ENCODE data around the gene TUBGCP3. TPM values are rescaled to one million over a fixed set of nuclear protein-coding genes. Genes with fewer than 3 reads are reported as not detected.

The TUBGCP3 gene
- total and polyA plus RNA-seq, 12 donors = 12.2 to 34.0 (median 21.5) TPM

- Histone ChIP-seq H3K4me1 (replicated peaks in 1 of 2) (no peaks in the 10 kb centered on the region), H3K27me3 (no peaks in the 10 kb centered on the region), H3K36me3 (replicated peaks in 1 of 2) (peaks cover 0 to 27% of the 10 kb centered on the region in 2 donors), H3K27ac (no peak overlapping the region), H3K4me3 (no peak overlapping the region), H3K9me3 (replicated peaks in 1 of 3) (no peaks in the 10 kb centered on the region)
- 66 to 72% (median 70%) methylated on average over 15 of the region's 15 CpGs for WGBS, 4 donors
- intact Hi-C loops (cut with DNase I) = no loop called here
- TF ChIP-seq CTCF (IDR thresholded peaks at IDR 0.05) (peak; percentile 23 to 51 (median 38)), POLR2A (IDR thresholded peaks at IDR 0.05) (no peak)
- DNase-seq = peak in 6 of 7 donors; percentile 18 to 60 (median 36)
Measured at GRCh38 chr13:112510002-112510780, 77.8 kb downstream of the TUBGCP3 start.

- TF ChIP-seq CTCF (IDR thresholded peaks at IDR 0.05) = no peak
- TF ChIP-seq POLR2A (IDR thresholded peaks at IDR 0.05) = no peak
- H3K4me3 ChIP-seq = no peak overlapping the region
- H3K27ac ChIP-seq = no peak overlapping the region
- H3K27me3 ChIP-seq = no peaks in the 10 kb centered on the region
- H3K4me1 ChIP-seq (replicated peaks in 1 of 2) = no peaks in the 10 kb centered on the region
- peaks cover 0 to 27% of the 10 kb centered on the region in 2 donors for H3K36me3 ChIP-seq (replicated peaks in 1 of 2)
- no peak for DNase-seq
- H3K9me3 ChIP-seq (replicated peaks in 1 of 3) = no peaks in the 10 kb centered on the region
- 86 to 97% (median 95%) methylated on average over 6 of the region's 6 CpGs for WGBS, 4 donors
- intact Hi-C loops (cut with DNase I) = no loop called here
Measured at GRCh38 chr13:112509190-112509589, 78.8 kb downstream of the TUBGCP3 start.

GRCh38 chr13:112506046-112506445, 81.9 kb downstream of the TUBGCP3 start:
- TF ChIP-seq CTCF (IDR thresholded peaks at IDR 0.05) (no peak), POLR2A (IDR thresholded peaks at IDR 0.05) (no peak)
- Histone ChIP-seq H3K36me3 (replicated peaks in 1 of 2) (peaks cover 0 to 47% of the 10 kb centered on the region in 2 donors), H3K4me3 (no peak overlapping the region), H3K27me3 (no peaks in the 10 kb centered on the region), H3K27ac (no peak overlapping the region), H3K9me3 (replicated peaks in 1 of 3) (no peaks in the 10 kb centered on the region), H3K4me1 (replicated peaks in 1 of 2) (no peaks in the 10 kb centered on the region)
- peak in 1 of 7 donors; percentile 43 for DNase-seq
- WGBS, 4 donors = 92 to 96% (median 96%) methylated on average over 8 of the region's 8 CpGs
- intact Hi-C loops (cut with DNase I) = no loop called here

GRCh38 chr13:112496166-112496565, 91.8 kb downstream of the TUBGCP3 start:
- H3K36me3 ChIP-seq (replicated peaks in 1 of 2) = peaks cover 0 to 41% of the 10 kb centered on the region in 2 donors
- H3K9me3 ChIP-seq (replicated peaks in 1 of 3) = no peaks in the 10 kb centered on the region
- no peak for DNase-seq
- intact Hi-C loops (cut with DNase I) = no loop called here
- TF ChIP-seq CTCF (IDR thresholded peaks at IDR 0.05) = no peak
- no peak for TF ChIP-seq POLR2A (IDR thresholded peaks at IDR 0.05)
- no peak overlapping the region for H3K27ac ChIP-seq
- WGBS, 4 donors = 90 to 100% (median 93%) methylated on average over 7 of the region's 7 CpGs
- H3K4me1 ChIP-seq (replicated peaks in 1 of 2) = no peaks in the 10 kb centered on the region
- no peaks in the 10 kb centered on the region for H3K27me3 ChIP-seq
- no peak overlapping the region for H3K4me3 ChIP-seq
